Hepatocyte (in vitro differentiated cells): ENCODE measurements around the gene RASA3.

Experiments used
- CTCF ChIP-seq: fragments of 200-600 bp; sonication (generic); IDR thresholded peaks from 2 replicates; pipeline ENCODE4 v1.5.1; 2016; ENCODE audit warnings: antibody characterized with exemption, mild to moderate bottlenecking; ENCODE audit not compliant: poor library complexity
- EZH2 ChIP-seq: fragments of 200-600 bp; sonication (generic); IDR thresholded peaks from 2 replicates; pipeline ENCODE4 v1.6.1; 2016; ENCODE audit warnings: antibody characterized with exemption, mild to moderate bottlenecking, borderline replicate concordance
- EZH2phosphoT487 ChIP-seq: fragments of 200-600 bp; sonication (generic); IDR thresholded peaks from one replicate; pipeline ENCODE4 v1.6.1; 2018; ENCODE audit warnings: antibody characterized with exemption, mild to moderate bottlenecking, low read depth, moderate library complexity; ENCODE audit not compliant: unreplicated experiment, severe bottlenecking

GRCh38 chr13:114017028-114017630, 115.3 kb downstream of the RASA3 start:
- TF ChIP-seq CTCF: peak; percentile 12
- no peak for TF ChIP-seq EZH2
- no peak for TF ChIP-seq EZH2phosphoT487
